Stimulated activated CD8-positive, alpha-beta memory T cell treated with anti-CD3 and anti-CD28 coated beads, Interleukin-15, amount 100 ng/mL, for 24 hours (primary cell): ENCODE data around the gene DNAI4.
A peak's percentile ranks its signal among the peaks of the same experiment; 100 is the strongest.
"Not testable (repeated sequence)": the region's sequence is repeated elsewhere in the genome, so short reads cannot be mapped to it uniquely, and the experiment has no call there.

Experiments used
- DNase-seq: peaks from one replicate; pipeline ENCODE4 v3.0.0-alpha.2; 2020; ENCODE audit warnings: low read depth

Gene DNAI4

GRCh38 chr1:66924756-66925557 is at the start of gene DNAI4, which contains the start of gene MIER1:
Gene DNAI4 (minus strand): TSS chr1:66924856. CDS start chr1:66924831, 25 bp downstream.
Gene MIER1 (plus strand): TSS chr1:66924990. CDS start chr1:66925029, 39 bp downstream.
- peak; percentile 90 for DNase-seq

- DNase-seq: no peak
These were observed 43.9 kb upstream of the DNAI4 start for GRCh38 chr1:66968574-66968973.

- DNase-seq: not testable (repeated sequence)
These were observed 41.7 kb upstream of the DNAI4 start for GRCh38 chr1:66966188-66966873.

- DNase-seq: no peak
These were observed 33.3 kb upstream of the DNAI4 start for GRCh38 chr1:66957938-66958337.

- no peak for DNase-seq
These were observed 29.6 kb upstream of the DNAI4 start for GRCh38 chr1:66954208-66954607.

- no peak for DNase-seq
These were observed 26.9 kb upstream of the DNAI4 start for GRCh38 chr1:66951513-66951912.

- DNase-seq: no peak
These were observed 22.6 kb upstream of the DNAI4 start for GRCh38 chr1:66947267-66947666.

- DNase-seq: no peak
These were observed 20.7 kb upstream of the DNAI4 start for GRCh38 chr1:66945316-66945715.

- no peak for DNase-seq
These were observed 19.9 kb upstream of the DNAI4 start for GRCh38 chr1:66944330-66945274.

- no peak for DNase-seq
These were observed 18.8 kb upstream of the DNAI4 start for GRCh38 chr1:66943361-66943969.

- DNase-seq: no peak
These were observed 16.3 kb upstream of the DNAI4 start for GRCh38 chr1:66940981-66941380.

GRCh38 chr1:66938613-66939012 is 14.0 kb upstream of the DNAI4 start:
- no peak for DNase-seq

- DNase-seq: no peak
These were observed 13.0 kb upstream of the DNAI4 start for GRCh38 chr1:66937529-66938234.

- DNase-seq: no peak
These were observed 9.4 kb upstream of the DNAI4 start for GRCh38 chr1:66933887-66934700.

GRCh38 chr1:66932291-66932690 is 7.6 kb upstream of the DNAI4 start:
- DNase-seq: no peak

GRCh38 chr1:66931590-66931989 is 6.9 kb upstream of the DNAI4 start:
- no peak for DNase-seq

- DNase-seq: no peak
These were observed 6.1 kb upstream of the DNAI4 start for GRCh38 chr1:66930823-66931174.

- peak; percentile 90 for DNase-seq
These were observed 5.6 kb upstream of the DNAI4 start for GRCh38 chr1:66929999-66930822.

GRCh38 chr1:66929691-66929998 is 5.0 kb upstream of the DNAI4 start:
- no peak for DNase-seq
